Esophagus muscularis mucosa (tissue), 3 donors: Measurements from ENCODE around the gene REPS2.

Source experiments
- CTCF ChIP-seq, 3 experiments: fragments of 200-600 bp in 2 of 3; fragments of 450-650 bp in 1 of 3; sonication (generic) in 2 of 3; IDR thresholded peaks; one replicate each; pipeline ENCODE4 v1.5.1; 2017 to 2019; ENCODE audit warnings: antibody characterized with exemption in 3 of 3, mild to moderate bottlenecking in 2 of 3, moderate library complexity in 1 of 3
- EP300 ChIP-seq: sonication (generic); formaldehyde crosslinking; IDR thresholded peaks from one replicate; pipeline ENCODE4 v1.6.1; 2017; ENCODE audit warnings: antibody characterized with exemption

GRCh38 chrX:16990839-16991238 lies 44.4 kb downstream of the REPS2 start:
- TF ChIP-seq CTCF (IDR thresholded peaks at IDR 0.05): no peak
- TF ChIP-seq EP300: no peak
